PC-9 (cell line): ENCODE data around the gene INHBB.

ENCODE experiments used
- CTCF ChIP-seq: fragments of 200-600 bp; sonication (generic); conservative IDR thresholded peaks from 2 replicates; pipeline ENCODE4 v1.6.1; 2017; ENCODE audit warnings: mixed run types, antibody characterized with exemption, mild to moderate bottlenecking, moderate library complexity
- EZH2 ChIP-seq: fragments of 200-600 bp; sonication (generic); IDR thresholded peaks from 2 replicates; pipeline ENCODE4 v1.8.0; 2017; ENCODE audit warnings: antibody characterized with exemption, low read depth

- no peak for TF ChIP-seq CTCF
- no peak for TF ChIP-seq EZH2
These were observed 22.0 kb upstream of the INHBB start for GRCh38 chr2:120323807-120324399.
